Mononuclear cell (primary cell): ENCODE results near the gene ADGRB3. TPM values are rescaled to one million over a fixed set of nuclear protein-coding genes. Genes with fewer than 3 reads are reported as not detected.
A peak's percentile ranks its signal among the peaks of the same experiment; 100 is the strongest.

Experiments used
- H3K27me3 ChIP-seq: 2 replicates; pipeline ENCODE4 v1.6.0; 2011; ENCODE audit warnings: low read length, control low read depth; ENCODE audit not compliant: insufficient read depth
- H3K4me1 ChIP-seq: 2 replicates; pipeline ENCODE4 v1.5.1; 2011; ENCODE audit warnings: mild to moderate bottlenecking, low read length, control low read depth; ENCODE audit not compliant: insufficient read depth
- H3K4me3 ChIP-seq: 2 replicates; pipeline ENCODE4 v1.5.1; 2011; ENCODE audit warnings: mild to moderate bottlenecking, low read length, moderate library complexity
- H3K9me3 ChIP-seq: 2 replicates; pipeline ENCODE4 v1.5.1; 2011; ENCODE audit warnings: low read depth, mild to moderate bottlenecking, control low read depth, low read length
- total RNA-seq: library from RNA; depleted of rRNA; stranded (reverse); fragments of >200 nt; gene quantifications from one replicate; pipeline ENCODE4 v1.2.3, GENCODE V29; 2012

The ADGRB3 gene
- 0.10 TPM for total RNA-seq

GRCh38 chr6:68634726-68635411, at the start of gene ADGRB3:
Gene ADGRB3, plus strand, starts transcription at chr6:68635282. Its CDS starts 3,394 bp downstream, at chr6:68638676.
- Histone ChIP-seq H3K4me1 (peaks cover 14% of the 10 kb centered on the region), H3K9me3 (no peaks in the 10 kb centered on the region), H3K4me3 (peak within 1 kb of the TSS; percentile 45)

DNA sequence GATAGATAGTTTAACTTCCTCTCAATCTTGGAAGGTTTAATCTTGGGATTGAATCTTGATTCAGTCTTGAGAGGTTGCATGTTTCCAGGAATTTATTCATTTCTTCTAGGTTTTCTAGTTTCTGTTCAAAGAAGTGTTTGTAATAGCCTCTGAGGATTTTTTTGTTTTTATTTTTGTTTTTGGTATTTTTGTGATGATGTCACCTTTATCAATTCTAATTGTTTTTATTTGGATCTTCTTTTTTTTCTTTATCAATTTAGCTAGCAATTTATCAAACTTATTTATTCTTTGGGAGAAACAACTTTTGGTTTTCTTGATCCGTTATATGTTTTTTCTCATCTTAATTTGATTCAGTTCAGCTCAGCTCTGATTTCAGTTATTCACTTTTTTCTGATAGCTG, 41.5 kb upstream of the ADGRB3 start:
- H3K9me3 ChIP-seq = no peaks in the 10 kb centered on the region
- no peak overlapping the region for H3K4me3 ChIP-seq
- no peaks in the 10 kb centered on the region for H3K27me3 ChIP-seq
- H3K4me1 ChIP-seq = no peaks in the 10 kb centered on the region

More at GRCh38 chr6:68634726-68635411, at the start of gene ADGRB3:
- peaks cover 45% of the 10 kb centered on the region for H3K27me3 ChIP-seq

DNA sequence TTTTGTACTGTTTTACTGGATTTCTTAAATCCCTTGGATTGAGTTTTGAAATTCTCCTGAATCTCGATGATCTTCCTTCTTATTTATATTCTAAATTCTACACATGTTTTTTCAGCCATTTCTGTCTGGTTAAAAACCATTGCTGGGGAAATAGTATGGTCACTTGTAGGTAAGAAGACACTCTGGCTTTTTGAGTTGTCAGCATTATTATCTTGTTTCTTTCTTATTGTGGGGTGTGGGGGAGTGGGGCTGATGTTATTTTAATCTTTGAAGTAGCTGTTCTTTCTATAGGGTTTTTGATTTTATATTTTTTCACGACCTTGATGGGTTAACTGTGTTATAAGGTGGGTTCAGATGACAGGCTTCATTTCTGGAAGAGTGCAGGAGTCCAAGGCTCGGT, 37.4 kb upstream of the ADGRB3 start:
- Histone ChIP-seq H3K9me3 (no peaks in the 10 kb centered on the region), H3K4me1 (no peaks in the 10 kb centered on the region), H3K4me3 (no peak overlapping the region), H3K27me3 (no peaks in the 10 kb centered on the region)

DNA sequence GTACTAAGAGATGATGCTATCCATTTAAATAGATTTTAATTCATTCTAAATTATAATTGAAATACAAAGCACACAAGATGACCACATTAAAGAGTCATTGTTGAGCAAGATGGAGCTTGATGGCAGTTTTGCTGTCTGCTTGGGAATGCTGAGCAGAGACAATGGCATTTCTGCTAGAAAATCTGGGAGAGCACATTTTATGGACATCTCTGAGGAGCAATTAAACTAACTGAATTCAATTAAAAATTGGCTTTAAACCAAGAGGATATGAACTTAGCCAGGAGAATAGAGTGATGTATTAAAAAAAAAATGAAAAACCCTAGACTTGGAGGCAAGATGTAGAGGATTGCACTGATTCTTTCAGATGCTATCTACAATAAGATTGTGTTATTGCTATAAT, 19.1 kb upstream of the ADGRB3 start:
- Histone ChIP-seq H3K4me3 (no peak overlapping the region), H3K9me3 (no peaks in the 10 kb centered on the region), H3K4me1 (peaks cover 15% of the 10 kb centered on the region), H3K27me3 (no peaks in the 10 kb centered on the region)

DNA sequence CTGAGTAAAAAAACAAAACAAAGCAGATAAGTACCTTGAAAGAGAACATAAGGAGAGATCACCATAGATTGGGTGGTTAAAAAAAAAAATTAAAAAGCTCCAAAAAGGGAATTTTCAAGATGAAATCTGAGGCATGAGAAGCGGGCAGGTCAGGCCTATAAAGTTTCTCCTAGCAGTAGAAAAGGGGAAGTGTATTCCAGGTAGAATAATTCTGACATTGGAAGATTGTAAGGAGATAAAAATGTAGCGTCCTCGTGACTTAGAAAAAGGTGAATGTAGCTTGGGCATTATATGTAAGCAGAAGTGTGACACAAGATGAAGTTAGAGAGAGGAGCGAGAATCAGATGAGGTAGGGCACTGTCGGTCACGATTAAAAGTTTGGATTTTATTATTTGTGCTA, 9.1 kb upstream of the ADGRB3 start:
- H3K4me3 ChIP-seq = no peak overlapping the region
- no peaks in the 10 kb centered on the region for H3K4me1 ChIP-seq
- H3K9me3 ChIP-seq = no peaks in the 10 kb centered on the region
- H3K27me3 ChIP-seq = peaks cover 3% of the 10 kb centered on the region

DNA sequence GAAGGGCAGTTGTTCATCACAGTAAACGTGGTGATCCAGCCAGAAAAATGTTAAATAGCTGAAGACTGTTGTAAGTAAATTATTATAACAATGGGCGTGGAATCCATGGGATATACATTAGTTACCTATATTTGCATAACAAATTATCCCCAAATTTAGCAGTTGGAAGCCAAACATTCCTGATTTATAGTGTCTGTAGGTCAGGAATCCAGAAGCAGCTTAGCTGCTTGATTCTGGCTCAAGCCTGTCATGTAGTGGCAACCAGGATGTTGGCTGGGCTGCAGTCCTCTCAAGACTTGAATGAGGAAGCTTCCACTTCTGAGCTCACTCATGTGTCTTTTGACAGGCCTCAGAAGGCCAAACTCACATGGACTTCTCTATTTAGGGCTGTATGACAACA, 6.9 kb upstream of the ADGRB3 start:
- Histone ChIP-seq H3K4me1 (no peaks in the 10 kb centered on the region), H3K4me3 (no peak overlapping the region), H3K9me3 (no peaks in the 10 kb centered on the region), H3K27me3 (peaks cover 8% of the 10 kb centered on the region)

DNA sequence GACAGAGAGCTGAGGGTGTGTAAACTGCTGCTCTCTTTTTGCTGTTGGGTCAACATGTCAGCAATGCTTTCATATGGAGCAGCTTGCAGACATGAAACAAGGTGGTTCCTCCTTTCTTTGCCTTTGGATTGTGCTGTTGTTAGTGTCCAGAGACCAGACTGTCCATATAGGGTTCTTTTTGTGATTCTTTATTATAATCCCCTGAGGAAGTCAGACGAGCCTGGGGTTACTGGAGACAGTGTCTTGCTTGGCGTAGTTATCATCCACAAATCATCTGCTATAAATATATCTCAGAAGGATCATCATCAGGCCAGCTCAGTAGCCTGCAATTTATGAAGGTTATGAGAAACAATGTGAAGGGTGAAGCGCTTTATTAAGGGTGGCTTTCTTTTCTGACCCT, 2.3 kb upstream of the ADGRB3 start:
- Histone ChIP-seq H3K9me3 (no peaks in the 10 kb centered on the region), H3K4me3 (no peak overlapping the region), H3K4me1 (peaks cover 10% of the 10 kb centered on the region), H3K27me3 (peaks cover 44% of the 10 kb centered on the region)

DNA sequence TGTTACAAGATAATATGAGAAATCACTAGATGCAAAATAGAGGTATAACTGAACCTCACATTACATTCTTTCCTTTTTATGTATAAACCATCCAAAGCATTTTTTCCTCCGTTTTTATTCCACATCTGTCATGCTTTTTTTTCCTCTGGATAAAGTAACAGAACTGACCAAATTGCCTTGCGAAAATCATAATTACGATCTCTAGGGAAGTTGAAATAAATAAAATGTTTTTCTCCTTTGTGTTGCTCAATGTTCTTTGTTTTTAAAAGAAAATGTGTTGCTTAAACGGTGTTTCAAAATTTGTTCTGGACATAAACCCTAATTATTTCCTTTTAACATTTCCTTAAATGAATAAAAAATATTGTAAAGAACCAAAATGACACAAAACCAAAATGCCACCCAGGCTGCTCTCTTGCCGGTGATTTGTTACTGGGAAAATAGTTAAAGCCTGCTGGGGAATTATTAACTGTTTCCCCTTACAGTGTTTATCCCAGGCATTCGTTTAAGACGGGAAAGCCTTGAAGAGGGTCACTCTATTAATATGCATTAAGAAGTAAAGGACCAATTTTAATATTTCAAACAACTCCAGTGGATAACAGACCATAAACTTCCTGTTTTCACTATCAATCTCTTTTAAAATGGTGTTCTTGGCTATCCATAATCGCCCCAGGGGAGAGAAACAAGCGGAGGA, 1.7 kb upstream of the ADGRB3 start:
- Histone ChIP-seq H3K4me3 (peak overlapping the region; percentile 45), H3K27me3 (peaks cover 45% of the 10 kb centered on the region), H3K4me1 (peaks cover 10% of the 10 kb centered on the region), H3K9me3 (no peaks in the 10 kb centered on the region)

DNA sequence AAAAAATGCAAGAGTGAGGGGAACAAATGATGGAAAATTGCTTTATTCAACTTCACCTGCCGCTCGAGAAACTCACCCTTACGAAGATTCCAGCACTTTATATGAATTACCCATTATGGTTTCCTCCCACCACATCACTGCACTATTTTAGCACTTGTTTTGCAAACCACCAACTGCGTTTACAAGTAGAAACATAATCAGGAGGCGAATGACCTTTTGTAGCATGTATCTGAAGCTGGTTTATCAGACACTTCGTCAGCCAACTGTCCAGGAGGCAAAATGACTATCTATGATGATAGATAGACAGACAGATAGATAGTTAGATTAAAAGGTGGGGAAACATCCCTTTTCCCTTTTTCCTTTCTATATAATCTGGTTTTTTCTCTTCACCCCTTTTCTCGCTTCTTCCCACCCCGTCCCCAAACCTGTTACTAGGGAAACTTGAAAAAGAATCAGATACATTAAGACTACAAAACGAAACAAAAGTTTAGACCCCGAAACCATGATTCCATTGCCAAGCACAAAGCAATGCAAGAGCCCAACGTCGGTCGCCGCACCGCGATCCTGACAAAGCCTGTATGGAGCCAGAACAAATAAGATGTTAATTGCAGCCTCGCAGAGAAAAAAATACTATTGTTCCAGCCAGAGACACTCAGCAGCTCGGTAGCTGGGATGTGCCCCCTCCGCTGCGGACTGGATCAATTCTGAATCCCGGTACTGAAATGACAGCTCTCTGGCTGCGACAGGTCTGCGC, 933 bp upstream of the ADGRB3 start:
- peaks cover 10% of the 10 kb centered on the region for H3K4me1 ChIP-seq
- peak overlapping the region; percentile 45 for H3K4me3 ChIP-seq
- no peaks in the 10 kb centered on the region for H3K9me3 ChIP-seq
- H3K27me3 ChIP-seq = peaks cover 45% of the 10 kb centered on the region

DNA sequence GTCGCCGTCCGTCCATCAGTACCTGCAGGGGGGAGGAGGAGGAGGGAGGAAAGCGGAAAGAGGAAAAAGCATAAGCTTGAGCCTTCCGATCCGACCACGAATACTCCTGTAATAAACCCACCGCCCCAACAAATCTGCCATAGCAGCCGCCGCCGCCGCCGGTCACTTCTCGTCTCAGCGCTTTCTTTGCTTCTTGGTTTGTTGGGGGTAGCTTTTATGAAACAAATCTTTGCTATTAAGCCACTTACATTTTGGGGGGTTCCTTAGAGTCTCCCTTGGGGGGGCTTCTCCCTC, 277 bp downstream of the ADGRB3 start:
- peaks cover 41% of the 10 kb centered on the region for H3K27me3 ChIP-seq
- peak overlapping the region; percentile 37 for H3K4me3 ChIP-seq
- H3K4me1 ChIP-seq = peaks cover 17% of the 10 kb centered on the region
- no peaks in the 10 kb centered on the region for H3K9me3 ChIP-seq

- Histone ChIP-seq H3K4me3 (peak overlapping the region; percentile 37), H3K9me3 (no peaks in the 10 kb centered on the region), H3K4me1 (peaks cover 17% of the 10 kb centered on the region), H3K27me3 (peaks cover 41% of the 10 kb centered on the region)
Measured at GRCh38 chr6:68635706-68636513, 828 bp downstream of the ADGRB3 start.

DNA sequence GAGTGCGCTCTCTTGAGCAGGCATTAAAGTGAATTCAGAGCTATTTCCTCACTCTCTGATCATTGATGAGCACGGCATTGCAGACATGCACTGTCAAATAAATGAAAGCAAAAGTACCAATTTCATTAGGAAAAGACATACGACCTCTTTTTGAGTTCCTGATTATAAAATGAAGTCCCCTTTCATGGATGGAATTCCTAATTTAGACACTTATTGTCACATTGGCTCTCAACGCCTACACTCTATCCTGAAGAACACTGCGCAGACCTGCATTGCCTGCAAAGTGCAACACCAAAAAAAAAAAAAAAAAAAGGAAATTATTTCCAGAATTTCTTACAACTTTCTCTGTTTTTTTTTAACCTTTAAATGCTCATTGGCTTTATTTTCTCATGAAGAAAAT, 1.6 kb downstream of the ADGRB3 start:
- Histone ChIP-seq H3K9me3 (no peaks in the 10 kb centered on the region), H3K4me1 (peaks cover 17% of the 10 kb centered on the region), H3K4me3 (no peak overlapping the region), H3K27me3 (peaks cover 41% of the 10 kb centered on the region)

- Histone ChIP-seq H3K4me1 (peaks cover 17% of the 10 kb centered on the region), H3K9me3 (no peaks in the 10 kb centered on the region), H3K27me3 (peaks cover 41% of the 10 kb centered on the region), H3K4me3 (no peak overlapping the region)
Measured at GRCh38 chr6:68637071-68637470, 2.0 kb downstream of the ADGRB3 start.

- H3K4me3 ChIP-seq = no peak overlapping the region
- H3K27me3 ChIP-seq = peaks cover 38% of the 10 kb centered on the region
- H3K9me3 ChIP-seq = no peaks in the 10 kb centered on the region
- H3K4me1 ChIP-seq = peaks cover 17% of the 10 kb centered on the region
Measured at GRCh38 chr6:68637782-68638181, 2.7 kb downstream of the ADGRB3 start.
